ENCODE results near the gene GJA3. TPM values are rescaled to one million over a fixed set of nuclear protein-coding genes. Genes with fewer than 3 reads are reported as not detected.
A peak's percentile ranks its signal among the peaks of the same experiment; 100 is the strongest.

The GJA3 gene
- total RNA-seq, 2 experiments from 2014 or later = 0.16 TPM; not detected in 1

- POLR2A ChIA-PET = no interaction called here
- Mint-ChIP-seq H3K27me3 (ENCODE audit: low read depth) (peaks cover 16% of the 10 kb centered on the region), H3K27ac (peak overlapping the region; percentile 81), H3K4me3 (peak overlapping the region; percentile 76), H3K4me1 (ENCODE audit: low read depth) (peaks cover 22% of the 10 kb centered on the region), H3K9me3 (ENCODE audit: insufficient read depth) (no peaks in the 10 kb centered on the region), H3K36me3 (ENCODE audit: low read depth) (no peaks in the 10 kb centered on the region)
- DNase-seq = no peak
- no peak for ATAC-seq
- CTCF ChIA-PET = interaction anchor here (1.5 to 4.1 kb wide), 2 partner anchors 7 to 40 kb away, joined by 3 to 23 read pairs; no protein-coding TSS in a partner anchor
Measured at GRCh38 chr13:20119960-20120359, 40.9 kb downstream of the GJA3 start.

- Mint-ChIP-seq H3K4me1 (ENCODE audit: low read depth) (peaks cover 22% of the 10 kb centered on the region), H3K27ac (peak overlapping the region; percentile 72)
- peak; percentile 8 for ATAC-seq
Measured at GRCh38 chr13:20118268-20119140, 42.3 kb downstream of the GJA3 start.

GRCh38 chr13:20116213-20116612, 44.6 kb downstream of the GJA3 start:
- H3K36me3 Mint-ChIP-seq (ENCODE audit: low read depth) = no peaks in the 10 kb centered on the region
- no peaks in the 10 kb centered on the region for H3K27me3 Mint-ChIP-seq (ENCODE audit: low read depth)
- H3K9me3 Mint-ChIP-seq (ENCODE audit: insufficient read depth) = no peaks in the 10 kb centered on the region
- ChIA-PET POLR2A (no interaction called here), CTCF (interaction anchor here (1.3 to 4.1 kb wide), 2 partner anchors 11 to 23 kb away, joined by 4 to 23 read pairs; no protein-coding TSS in a partner anchor)
- ATAC-seq (no peak), DNase-seq (no peak)
- H3K27ac Mint-ChIP-seq = no peak overlapping the region
- H3K4me3 Mint-ChIP-seq = no peak overlapping the region
- H3K4me1 Mint-ChIP-seq (ENCODE audit: low read depth) = peaks cover 22% of the 10 kb centered on the region

More at GRCh38 chr13:20118268-20119140, 42.3 kb downstream of the GJA3 start:
- no peaks in the 10 kb centered on the region for H3K9me3 Mint-ChIP-seq (ENCODE audit: insufficient read depth)
- H3K36me3 Mint-ChIP-seq (ENCODE audit: low read depth) = no peaks in the 10 kb centered on the region
- H3K27me3 Mint-ChIP-seq (ENCODE audit: low read depth) = peaks cover 9% of the 10 kb centered on the region
- H3K4me3 Mint-ChIP-seq = peak overlapping the region; percentile 76
- CTCF ChIA-PET = interaction anchor here (0.7 to 4.1 kb wide), 5 partner anchors 8 to 134 kb away, joined by 3 to 23 read pairs (median 3); no protein-coding TSS in a partner anchor
- no peak for DNase-seq
- POLR2A ChIA-PET = interaction anchor here (0.5 to 1.0 kb wide), 5 partner anchors 9 to 255 kb away, joined by 3 to 4 read pairs (median 3); partner anchors contain the start of gene ZMYM5

- no peaks in the 10 kb centered on the region for H3K9me3 Mint-ChIP-seq (ENCODE audit: insufficient read depth)
- POLR2A ChIA-PET = no interaction called here
- no peak for ATAC-seq
- CTCF ChIA-PET = no interaction called here
- peaks cover 2% of the 10 kb centered on the region for H3K27me3 Mint-ChIP-seq (ENCODE audit: low read depth)
- H3K4me1 Mint-ChIP-seq (ENCODE audit: low read depth) = peaks cover 5% of the 10 kb centered on the region
- H3K27ac Mint-ChIP-seq = no peak overlapping the region
- no peaks in the 10 kb centered on the region for H3K36me3 Mint-ChIP-seq (ENCODE audit: low read depth)
- no peak overlapping the region for H3K4me3 Mint-ChIP-seq
- DNase-seq = no peak
Measured at GRCh38 chr13:20114066-20114610, 46.7 kb downstream of the GJA3 start.

GRCh38 chr13:20109037-20109436, 51.8 kb downstream of the GJA3 start:
- H3K4me1 Mint-ChIP-seq (ENCODE audit: low read depth) = no peaks in the 10 kb centered on the region
- ChIA-PET CTCF (interaction anchor here (0.7 to 1.1 kb wide), 2 partner anchors 19 to 715 kb away, joined by 3 to 4 read pairs; no protein-coding TSS in a partner anchor), POLR2A (no interaction called here)
- H3K4me3 Mint-ChIP-seq = no peak overlapping the region
- H3K27ac Mint-ChIP-seq = no peak overlapping the region
- no peak for DNase-seq
- no peak for ATAC-seq
- H3K9me3 Mint-ChIP-seq (ENCODE audit: insufficient read depth) = no peaks in the 10 kb centered on the region
- H3K36me3 Mint-ChIP-seq (ENCODE audit: low read depth) = no peaks in the 10 kb centered on the region
- peaks cover 29% of the 10 kb centered on the region for H3K27me3 Mint-ChIP-seq (ENCODE audit: low read depth)

- Mint-ChIP-seq H3K27ac (no peak overlapping the region), H3K9me3 (ENCODE audit: insufficient read depth) (no peaks in the 10 kb centered on the region), H3K4me3 (no peak overlapping the region), H3K27me3 (ENCODE audit: low read depth) (peaks cover 41% of the 10 kb centered on the region), H3K4me1 (ENCODE audit: low read depth) (no peaks in the 10 kb centered on the region), H3K36me3 (ENCODE audit: low read depth) (no peaks in the 10 kb centered on the region)
- ATAC-seq = no peak
- ChIA-PET POLR2A (interaction anchor here (0.6 kb wide), 1 partner anchor 53 kb away, joined by 3 read pairs; no protein-coding TSS in a partner anchor), CTCF (interaction anchor here (1.5 kb wide), 1 partner anchor 21 kb away, joined by 4 read pairs; no protein-coding TSS in a partner anchor)
- no peak for DNase-seq
Measured at GRCh38 chr13:20106742-20107141, 54.1 kb downstream of the GJA3 start.

GRCh38 chr13:20105161-20105689, 55.6 kb downstream of the GJA3 start:
- no peaks in the 10 kb centered on the region for H3K36me3 Mint-ChIP-seq (ENCODE audit: low read depth)

GRCh38 chr13:20102525-20103180, 58.2 kb downstream of the GJA3 start:
- no peaks in the 10 kb centered on the region for H3K36me3 Mint-ChIP-seq (ENCODE audit: low read depth)
- H3K27me3 Mint-ChIP-seq (ENCODE audit: low read depth) = peaks cover 55% of the 10 kb centered on the region
- ATAC-seq (no peak), DNase-seq (no peak)
- no peaks in the 10 kb centered on the region for H3K9me3 Mint-ChIP-seq (ENCODE audit: insufficient read depth)
- POLR2A ChIA-PET = no interaction called here
- peaks cover 2% of the 10 kb centered on the region for H3K4me1 Mint-ChIP-seq (ENCODE audit: low read depth)
- H3K4me3 Mint-ChIP-seq = no peak overlapping the region
- CTCF ChIA-PET = interaction anchor here (0.6 kb wide), 1 partner anchor 14 kb away, joined by 3 read pairs; no protein-coding TSS in a partner anchor
- H3K27ac Mint-ChIP-seq = no peak overlapping the region

More at GRCh38 chr13:20105161-20105689, 55.6 kb downstream of the GJA3 start:
- ChIA-PET CTCF (no interaction called here), POLR2A (no interaction called here)
- Mint-ChIP-seq H3K27me3 (ENCODE audit: low read depth) (peaks cover 51% of the 10 kb centered on the region), H3K4me3 (no peak overlapping the region), H3K4me1 (ENCODE audit: low read depth) (no peaks in the 10 kb centered on the region), H3K9me3 (ENCODE audit: insufficient read depth) (no peaks in the 10 kb centered on the region), H3K27ac (no peak overlapping the region)
- DNase-seq = no peak
- ATAC-seq = no peak

GRCh38 chr13:20101467-20102316, 59.2 kb downstream of the GJA3 start:
- Mint-ChIP-seq H3K36me3 (ENCODE audit: low read depth) (no peaks in the 10 kb centered on the region), H3K27ac (no peak overlapping the region), H3K4me1 (ENCODE audit: low read depth) (peaks cover 2% of the 10 kb centered on the region), H3K9me3 (ENCODE audit: insufficient read depth) (no peaks in the 10 kb centered on the region), H3K27me3 (ENCODE audit: low read depth) (peaks cover 47% of the 10 kb centered on the region), H3K4me3 (no peak overlapping the region)
- DNase-seq (no peak), ATAC-seq (no peak)
- ChIA-PET CTCF (no interaction called here), POLR2A (no interaction called here)

- no peaks in the 10 kb centered on the region for H3K9me3 Mint-ChIP-seq (ENCODE audit: insufficient read depth)
- no peak overlapping the region for H3K27ac Mint-ChIP-seq
- CTCF ChIA-PET = no interaction called here
- ATAC-seq (no peak), DNase-seq (no peak)
- POLR2A ChIA-PET = no interaction called here
- no peaks in the 10 kb centered on the region for H3K36me3 Mint-ChIP-seq (ENCODE audit: low read depth)
- H3K27me3 Mint-ChIP-seq (ENCODE audit: low read depth) = peaks cover 39% of the 10 kb centered on the region
- H3K4me1 Mint-ChIP-seq (ENCODE audit: low read depth) = peaks cover 2% of the 10 kb centered on the region
- H3K4me3 Mint-ChIP-seq = no peak overlapping the region
Measured at GRCh38 chr13:20099319-20099718, 61.5 kb downstream of the GJA3 start.

- DNase-seq (no peak), ATAC-seq (no peak)
- ChIA-PET POLR2A (no interaction called here), CTCF (interaction anchor here (1.0 to 1.9 kb wide), 3 partner anchors 22 to 69 kb away, joined by 3 to 5 read pairs (median 4); no protein-coding TSS in a partner anchor)
- Mint-ChIP-seq H3K9me3 (ENCODE audit: insufficient read depth) (no peaks in the 10 kb centered on the region), H3K36me3 (ENCODE audit: low read depth) (no peaks in the 10 kb centered on the region), H3K4me1 (ENCODE audit: low read depth) (peaks cover under 1% of the 10 kb centered on the region), H3K27me3 (ENCODE audit: low read depth) (peaks cover 12% of the 10 kb centered on the region), H3K27ac (no peak overlapping the region), H3K4me3 (no peak overlapping the region)
Measured at GRCh38 chr13:20093951-20094350, 66.9 kb downstream of the GJA3 start.

Data from activated CD8-positive, alpha-beta T cell treated with anti-CD3 and anti-CD28 coated beads, Interleukin-2, amount 10 ng/mL, durations not matched to agents 7 days and 5 days (primary cell).